Naive thymus-derived CD4-positive, alpha-beta T cell (primary cell): ENCODE results near the gene TMPO. TPM values are rescaled to one million over a fixed set of nuclear protein-coding genes. Genes with fewer than 3 reads are reported as not detected.
"Not testable (repeated sequence)": the region's sequence is repeated elsewhere in the genome, so short reads cannot be mapped to it uniquely, and the experiment has no call there.

Experiments
- ATAC-seq: fragments of 150-1000 bp; cut with Tn5 transposase; 2 replicates; pipeline ENCODE4 v1.10.0; 2021; ENCODE audit warnings: mild to moderate bottlenecking, moderate library complexity
- CTCF ChIA-PET: fragments of 350-600 bp; sonication (Branson Sonifier 250); formaldehyde crosslinking; loops from one replicate; lab custom pipeline; 2021; ENCODE audit warnings: antibody characterized with exemption; lab: Charles Lee
- POLR2A ChIA-PET: fragments of 350-600 bp; sonication (Branson Sonifier 250); formaldehyde crosslinking; loops from one replicate; lab custom pipeline; 2021; ENCODE audit warnings: antibody characterized with exemption, inconsistent platforms; lab: Charles Lee
- DNase-seq, 9 donors: peaks; one replicate each; pipeline versions ENCODE4 v3.0.0 to v3.0.0-alpha.2; 2020 to 2022; ENCODE audit warnings: mixed read lengths in 1 of 9
- H3K27ac ChIP-seq: one replicate; pipeline ENCODE4 v1.7.0; 2013; ENCODE audit warnings: mild to moderate bottlenecking, low read depth, low read length, moderate library complexity
- H3K27me3 ChIP-seq, 2 donors: one replicate each; pipeline ENCODE4 v1.7.0; 2013; ENCODE audit warnings: low read length in 2 of 2, mild to moderate bottlenecking in 2 of 2, moderate library complexity in 2 of 2; ENCODE audit not compliant: control insufficient read depth in 2 of 2, insufficient read depth in 2 of 2
- H3K36me3 ChIP-seq, 3 experiments: 1 replicate in 2 of 3; 2 replicates in 1 of 3; pipeline ENCODE4 v1.7.0; 2013; ENCODE audit warnings: low read length in 3 of 3, mild to moderate bottlenecking in 3 of 3, moderate library complexity in 1 of 3; ENCODE audit not compliant: insufficient read depth in 3 of 3, control insufficient read depth in 2 of 3
- H3K4me1 ChIP-seq, 2 donors: one replicate each; pipeline ENCODE4 v1.7.0; 2013; ENCODE audit warnings: low read length in 2 of 2, mild to moderate bottlenecking in 2 of 2, moderate library complexity in 1 of 2; ENCODE audit not compliant: control insufficient read depth in 2 of 2, insufficient read depth in 2 of 2
- H3K4me3 ChIP-seq: 2 replicates; pipeline ENCODE4 v1.7.0; 2013; ENCODE audit warnings: mild to moderate bottlenecking, low read length
- H3K9me3 ChIP-seq, 3 experiments: 1 replicate in 2 of 3; 2 replicates in 1 of 3; pipeline ENCODE4 v1.7.0; 2013; ENCODE audit warnings: low read length in 3 of 3; ENCODE audit not compliant: control insufficient read depth in 2 of 3
- H3K27ac Mint-ChIP-seq, 9 donors: one replicate each; pipeline ENCODE4 v1.8.0; 2020 to 2022; ENCODE audit warnings: mixed read lengths in 9 of 9, mild to moderate bottlenecking in 8 of 9, moderate library complexity in 5 of 9, inconsistent platforms in 2 of 9
- H3K27me3 Mint-ChIP-seq, 5 donors: one replicate each; pipeline ENCODE4 v1.8.0; 2021 to 2022; ENCODE audit warnings: mixed read lengths in 5 of 5, mild to moderate bottlenecking in 1 of 5
- H3K36me3 Mint-ChIP-seq, 5 donors: one replicate each; pipeline ENCODE4 v1.8.0; 2020 to 2022; ENCODE audit warnings: mixed read lengths in 5 of 5, mild to moderate bottlenecking in 3 of 5, inconsistent platforms in 1 of 5
- H3K4me1 Mint-ChIP-seq, 7 donors: one replicate each; pipeline ENCODE4 v1.8.0; 2020 to 2022; ENCODE audit warnings: mixed read lengths in 7 of 7, mild to moderate bottlenecking in 3 of 7, inconsistent platforms in 1 of 7
- H3K4me3 Mint-ChIP-seq, 10 donors: one replicate each; pipeline ENCODE4 v1.8.0; 2020 to 2022; ENCODE audit warnings: mild to moderate bottlenecking in 10 of 10, mixed read lengths in 10 of 10, moderate library complexity in 6 of 10, inconsistent platforms in 2 of 10
- H3K9me3 Mint-ChIP-seq, 11 donors: one replicate each; pipeline ENCODE4 v1.8.0; 2020 to 2022; ENCODE audit warnings: mixed read lengths in 11 of 11, mild to moderate bottlenecking in 4 of 11, inconsistent platforms in 1 of 11, moderate library complexity in 1 of 11
- intact Hi-C, 2 donors: fragments of 100-400 bp; cut with micrococcal nuclease; formaldehyde crosslinking; loops; one replicate each; pipeline ENCODE4 v1.15.1; 2023
- polyA plus RNA-seq, 2 donors: library from polyadenylated mRNA; unstranded; fragments of 300-500 nt; fragmentation: Illumina TruSeq; gene quantifications; one replicate each; pipeline ENCODE4 v1.2.3, GENCODE V29; 2021
- total RNA-seq, 6 experiments: library from RNA in 5 of 6; stranded (reverse) in 5 of 6; gene quantifications; 1 replicate in 5 of 6; 2 replicates in 1 of 6; pipeline ENCODE4 v1.2.3 and lab custom pipeline; 2021 to 2026

Gene TMPO
- total and polyA plus RNA-seq, 7 experiments from 2014 or later, result 62.8 to 267 (median 92.7) TPM

- Histone ChIP-seq H3K9me3 (no peaks in the 10 kb centered on the region), H3K36me3 (peaks cover 7 to 47% (median 23%) of the 10 kb centered on the region in 3 experiments), H3K4me1 (peaks cover 17 to 22% of the 10 kb centered on the region in 2 donors), H3K27me3 (no peaks in the 10 kb centered on the region), H3K4me3 (peak overlapping the region; percentile 80), H3K27ac (peak overlapping the region; percentile 95)
- Mint-ChIP-seq H3K4me1 (peaks cover 20 to 49% (median 36%) of the 10 kb centered on the region in 7 donors), H3K9me3 (no peaks in the 10 kb centered on the region), H3K4me3 (peak overlapping the region; percentile 88 to 99 (median 96)), H3K27me3 (peaks cover 0 to 2% (median 0%) of the 10 kb centered on the region in 5 donors), H3K27ac (peak overlapping the region; percentile 6 to 100 (median 99)), H3K36me3 (peaks cover 0 to 27% (median 10%) of the 10 kb centered on the region in 5 donors)
- DNase-seq (peak in 4 of 9 donors; percentile 9 to 28 (median 19)), ATAC-seq (no peak)
- ChIA-PET CTCF (interaction anchor here (0.7 to 3.0 kb wide), 6 partner anchors 22 to 171 kb away, joined by 3 to 12 read pairs (median 6); no protein-coding TSS in a partner anchor), POLR2A (interaction anchor here (1.2 to 4.5 kb wide), 5 partner anchors 11 to 109 kb away, joined by 3 to 55 read pairs (median 24); partner anchors contain the start of genes IKBIP and TMPO)
- intact Hi-C loops, result loop anchor here in 1 of 2 donors (1.0 to 10.0 kb wide), 2 partner anchors 8 to 1609 kb away; partner anchors contain the start of gene ACTR6
Measured at GRCh38 chr12:98595243-98595988, 80.0 kb downstream of the TMPO start.

- not testable (repeated sequence) for ATAC-seq, H3K9me3 Mint-ChIP-seq, H3K27me3 ChIP-seq, DNase-seq, H3K4me3 Mint-ChIP-seq, H3K4me3 ChIP-seq, H3K27me3 Mint-ChIP-seq, H3K9me3 ChIP-seq
- intact Hi-C loops, result loop anchor here in 1 of 2 donors (10.0 kb wide), 1 partner anchor 1607 kb away; the partner anchor contains the start of gene ACTR6
- Mint-ChIP-seq H3K4me1 (peaks cover 20 to 45% (median 36%) of the 10 kb centered on the region in 7 donors), H3K36me3 (peaks cover 0 to 32% (median 21%) of the 10 kb centered on the region in 5 donors), H3K27ac (peak overlapping the region in 4 of 9 donors; percentile 38 to 74 (median 56))
- H3K4me1 ChIP-seq, result peaks cover 17 to 20% of the 10 kb centered on the region in 2 donors
- peaks cover 7 to 66% (median 37%) of the 10 kb centered on the region in 3 experiments for H3K36me3 ChIP-seq
- peak overlapping the region; percentile 95 for H3K27ac ChIP-seq
- POLR2A ChIA-PET, result interaction anchor here (0.6 to 1.1 kb wide), 4 partner anchors 31 to 1518 kb away, joined by 3 to 4 read pairs (median 3); no protein-coding TSS in a partner anchor
- CTCF ChIA-PET, result interaction anchor here (0.6 kb wide), 1 partner anchor 17 kb away, joined by 3 read pairs; no protein-coding TSS in a partner anchor
Measured at GRCh38 chr12:98597313-98597712, 81.9 kb downstream of the TMPO start.

Other genes with a start within 250 kb of the TMPO start
- 100 to 1,000 TPM; 234 to 448 (median 353) TPM for gene SLC25A3, start 78.1 kb downstream of the TMPO start, total RNA-seq
- gene SLC25A3, start 78.1 kb downstream of the TMPO start, polyA plus RNA-seq, result 100 to 1,000 TPM; 267 to 314 TPM
- 10 to 100 TPM in 1 of 5 experiments, 1 to 10 TPM in 4; 2.3 to 24.6 (median 6.1) TPM for gene IKBIP, start 129.2 kb downstream of the TMPO start, total RNA-seq
- gene IKBIP, start 129.2 kb downstream of the TMPO start, polyA plus RNA-seq, result 1 to 10 TPM; 4.6 to 5.3 TPM
- 10 to 100 TPM; 22.8 to 36.4 (median 28.6) TPM for gene APAF1, start 129.7 kb downstream of the TMPO start, total RNA-seq
- 1 to 10 TPM; 3.4 to 7.4 TPM for gene APAF1, start 129.7 kb downstream of the TMPO start, polyA plus RNA-seq